ENCODE measurements around the gene CLK3.

Gene CLK3

GRCh38 chr15:74578496-74578994 is 37.1 kb upstream of the CLK3 start:
- Histone ChIP-seq H3K36me3 (replicated peaks) (no peaks in the 10 kb centered on the region), H3K27me3 (replicated peaks) (no peaks in the 10 kb centered on the region), H3K4me3 (ENCODE audit: low read depth, low read length) (no peak overlapping the region), H3K27ac (no peak overlapping the region)
- no peak for DNase-seq
- TF ChIP-seq, protein P1, sequence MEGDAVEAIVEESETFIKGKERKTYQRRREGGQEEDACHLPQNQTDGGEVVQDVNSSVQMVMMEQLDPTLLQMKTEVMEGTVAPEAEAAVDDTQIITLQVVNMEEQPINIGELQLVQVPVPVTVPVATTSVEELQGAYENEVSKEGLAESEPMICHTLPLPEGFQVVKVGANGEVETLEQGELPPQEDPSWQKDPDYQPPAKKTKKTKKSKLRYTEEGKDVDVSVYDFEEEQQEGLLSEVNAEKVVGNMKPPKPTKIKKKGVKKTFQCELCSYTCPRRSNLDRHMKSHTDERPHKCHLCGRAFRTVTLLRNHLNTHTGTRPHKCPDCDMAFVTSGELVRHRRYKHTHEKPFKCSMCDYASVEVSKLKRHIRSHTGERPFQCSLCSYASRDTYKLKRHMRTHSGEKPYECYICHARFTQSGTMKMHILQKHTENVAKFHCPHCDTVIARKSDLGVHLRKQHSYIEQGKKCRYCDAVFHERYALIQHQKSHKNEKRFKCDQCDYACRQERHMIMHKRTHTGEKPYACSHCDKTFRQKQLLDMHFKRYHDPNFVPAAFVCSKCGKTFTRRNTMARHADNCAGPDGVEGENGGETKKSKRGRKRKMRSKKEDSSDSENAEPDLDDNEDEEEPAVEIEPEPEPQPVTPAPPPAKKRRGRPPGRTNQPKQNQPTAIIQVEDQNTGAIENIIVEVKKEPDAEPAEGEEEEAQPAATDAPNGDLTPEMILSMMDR (IDR thresholded peaks at IDR 0.05; ENCODE audit: low read depth, low read length, missing control alignments) = no peak
- in situ Hi-C loops (cut with HindIII; ENCODE audit: low pct_ligation_motif_present, low sequenced_read_pairs) = no loop called here

DNA sequence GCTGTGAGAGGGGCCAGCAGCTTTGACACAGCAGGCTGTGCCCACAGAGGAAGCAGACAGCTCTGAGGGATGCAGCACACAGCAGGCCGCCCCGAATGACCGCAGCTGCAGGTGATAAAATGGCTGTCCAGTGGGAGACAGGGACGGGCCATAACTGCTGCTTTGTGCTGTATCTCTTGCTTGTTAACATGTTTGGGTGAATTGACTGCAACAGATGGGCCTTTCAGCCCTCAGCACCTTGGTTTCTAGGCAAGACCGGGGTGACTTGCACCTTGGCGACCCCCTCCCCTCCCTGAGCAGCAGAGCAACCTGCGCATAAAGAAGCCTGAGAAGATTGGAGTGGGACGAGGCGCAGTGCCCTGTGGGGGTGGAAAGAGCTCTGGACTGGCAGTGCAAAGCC is 36.6 kb upstream of the CLK3 start:
- TF ChIP-seq, protein P1 (IDR thresholded peaks at IDR 0.05; ENCODE audit: low read depth, low read length, missing control alignments) = no peak
- in situ Hi-C loops (cut with HindIII; ENCODE audit: low pct_ligation_motif_present, low sequenced_read_pairs) = no loop called here
- Histone ChIP-seq H3K27me3 (replicated peaks) (no peaks in the 10 kb centered on the region), H3K4me3 (ENCODE audit: low read depth, low read length) (no peak overlapping the region), H3K36me3 (replicated peaks) (no peaks in the 10 kb centered on the region), H3K27ac (no peak overlapping the region)
- DNase-seq = no peak

DNA sequence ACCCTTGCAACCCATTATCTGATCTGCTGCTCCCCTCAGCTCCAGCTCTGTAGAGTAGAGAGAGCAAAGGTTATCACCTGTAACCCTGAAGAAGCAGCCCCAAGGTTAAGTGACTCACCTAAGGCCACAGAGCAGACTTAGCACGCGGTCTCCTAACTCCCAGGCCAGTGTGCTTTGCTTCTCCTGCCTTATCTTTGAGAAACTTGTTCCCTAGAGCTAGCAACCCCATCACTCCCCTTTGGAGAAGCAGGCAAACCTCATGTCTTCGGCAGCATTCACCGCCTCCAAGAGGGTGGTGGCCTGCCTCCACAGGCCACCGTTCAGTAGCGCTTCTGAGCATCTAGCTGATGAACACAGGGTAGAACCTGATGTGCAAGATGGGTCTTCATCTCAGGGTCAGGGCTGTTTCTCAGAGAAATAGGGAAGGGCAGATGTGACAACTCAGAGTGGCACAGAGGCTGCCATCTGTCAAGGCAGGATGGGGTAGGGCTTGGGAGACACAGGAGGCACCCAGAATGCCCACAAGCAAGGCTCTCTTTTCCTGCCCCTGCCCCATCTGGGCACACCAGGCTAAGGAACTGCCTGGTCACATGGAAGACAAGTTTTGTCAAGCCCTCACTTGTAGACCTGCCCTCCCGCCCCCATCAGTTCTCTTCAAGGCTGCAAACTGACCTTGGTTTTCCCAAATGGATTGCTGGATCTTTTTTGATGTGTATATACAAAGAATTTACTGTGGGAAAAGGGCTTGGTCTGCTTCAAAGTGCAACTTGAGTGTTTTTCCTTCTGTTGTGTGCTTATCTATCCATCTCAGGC is 34.9 kb upstream of the CLK3 start:
- in situ Hi-C loops (cut with HindIII; ENCODE audit: low pct_ligation_motif_present, low sequenced_read_pairs) = no loop called here
- TF ChIP-seq, protein P1 (IDR thresholded peaks at IDR 0.05; ENCODE audit: low read depth, low read length, missing control alignments) = no peak
- H3K27ac ChIP-seq = no peak overlapping the region
- DNase-seq = no peak
- no peaks in the 10 kb centered on the region for H3K36me3 ChIP-seq (replicated peaks)
- no peaks in the 10 kb centered on the region for H3K27me3 ChIP-seq (replicated peaks)
- H3K4me3 ChIP-seq (ENCODE audit: low read depth, low read length) = no peak overlapping the region

DNA sequence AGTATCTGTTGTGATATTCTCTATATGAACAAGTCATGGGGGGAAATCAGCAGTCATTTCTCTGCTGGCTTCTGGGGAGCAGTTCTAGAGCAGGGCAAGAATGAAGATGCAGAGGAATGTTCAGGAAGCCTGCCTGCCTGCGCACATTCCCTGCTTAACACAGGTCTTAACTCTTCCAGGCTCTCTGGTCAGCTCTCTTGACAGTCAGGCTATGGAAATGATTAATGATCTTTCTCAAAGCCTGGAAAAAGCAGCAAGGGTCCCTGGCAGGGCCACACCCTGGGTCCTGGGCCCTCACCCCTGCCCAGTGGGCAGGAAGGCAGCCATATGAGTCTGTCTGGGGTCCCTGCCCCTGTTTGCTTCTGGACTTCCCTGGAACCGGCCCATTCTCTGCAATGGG is 31.4 kb upstream of the CLK3 start:
- DNase-seq = no peak
- Histone ChIP-seq H3K27ac (no peak overlapping the region), H3K27me3 (replicated peaks) (no peaks in the 10 kb centered on the region), H3K4me3 (ENCODE audit: low read depth, low read length) (no peak overlapping the region), H3K36me3 (replicated peaks) (no peaks in the 10 kb centered on the region)
- TF ChIP-seq, protein P1 (IDR thresholded peaks at IDR 0.05; ENCODE audit: low read depth, low read length, missing control alignments) = no peak
- in situ Hi-C loops (cut with HindIII; ENCODE audit: low pct_ligation_motif_present, low sequenced_read_pairs) = no loop called here

- H3K36me3 ChIP-seq (replicated peaks) = no peaks in the 10 kb centered on the region
- no peak for DNase-seq
- TF ChIP-seq, protein P1 (IDR thresholded peaks at IDR 0.05; ENCODE audit: low read depth, low read length, missing control alignments) = no peak
- H3K27me3 ChIP-seq (replicated peaks) = no peaks in the 10 kb centered on the region
- in situ Hi-C loops (cut with HindIII; ENCODE audit: low pct_ligation_motif_present, low sequenced_read_pairs) = no loop called here
- H3K4me3 ChIP-seq (ENCODE audit: low read depth, low read length) = no peak overlapping the region
- no peak overlapping the region for H3K27ac ChIP-seq
These were observed 30.9 kb upstream of the CLK3 start for GRCh38 chr15:74584779-74585178.
